Effector CD8-positive, alpha-beta T cell (primary cell): ENCODE data around the gene BTBD6.
"Not testable (repeated sequence)": the region's sequence is repeated elsewhere in the genome, so short reads cannot be mapped to it uniquely, and the experiment has no call there.

Experiments used
- DNase-seq: peaks from one replicate; lab custom pipeline; 2025; lab: John Stamatoyannopoulos, UW

The BTBD6 gene

DNA sequence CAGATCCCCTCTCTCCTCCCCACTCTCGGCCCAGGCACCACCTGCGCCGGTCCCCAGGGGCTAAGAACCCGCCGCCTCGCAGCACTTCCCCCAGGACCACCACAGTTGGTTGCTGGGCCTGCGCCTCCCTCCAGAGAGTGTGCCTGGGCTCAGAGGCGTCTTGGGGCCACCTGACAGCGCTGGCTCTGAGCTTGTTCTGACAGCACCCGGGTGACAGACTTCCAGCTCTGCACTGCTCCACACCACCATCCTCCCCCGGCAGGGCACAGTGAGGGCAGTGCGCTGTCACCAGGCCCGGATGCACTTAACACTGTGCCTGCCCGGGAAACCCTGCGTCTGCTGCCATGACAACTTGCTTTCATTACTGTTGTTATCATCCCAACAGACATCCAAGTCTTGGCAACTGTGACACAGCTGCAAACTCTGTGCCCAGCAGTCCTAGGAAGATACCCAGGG, 45.8 kb downstream of the BTBD6 start:
- peak; percentile 26 for DNase-seq

DNA sequence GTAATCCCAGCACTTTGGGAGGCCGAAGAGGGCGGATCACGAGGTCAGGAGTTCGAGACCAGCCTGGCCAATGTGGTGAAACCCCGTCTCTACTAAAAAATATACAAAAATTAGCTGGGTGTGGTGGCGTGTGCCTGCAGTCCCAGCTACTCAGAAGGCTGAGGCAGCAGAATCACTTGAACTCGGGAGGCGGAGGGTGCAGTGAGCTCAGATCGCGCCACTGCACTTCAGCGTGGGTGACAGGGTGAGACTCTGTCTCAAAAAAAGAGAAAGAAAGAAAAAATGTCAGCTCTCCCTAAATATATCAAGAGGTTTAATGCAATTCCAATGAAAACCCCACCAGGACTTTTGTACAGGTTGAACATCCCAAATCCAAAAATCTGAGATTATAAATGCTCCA, 49.0 kb downstream of the BTBD6 start:
- not testable (repeated sequence) for DNase-seq

DNA sequence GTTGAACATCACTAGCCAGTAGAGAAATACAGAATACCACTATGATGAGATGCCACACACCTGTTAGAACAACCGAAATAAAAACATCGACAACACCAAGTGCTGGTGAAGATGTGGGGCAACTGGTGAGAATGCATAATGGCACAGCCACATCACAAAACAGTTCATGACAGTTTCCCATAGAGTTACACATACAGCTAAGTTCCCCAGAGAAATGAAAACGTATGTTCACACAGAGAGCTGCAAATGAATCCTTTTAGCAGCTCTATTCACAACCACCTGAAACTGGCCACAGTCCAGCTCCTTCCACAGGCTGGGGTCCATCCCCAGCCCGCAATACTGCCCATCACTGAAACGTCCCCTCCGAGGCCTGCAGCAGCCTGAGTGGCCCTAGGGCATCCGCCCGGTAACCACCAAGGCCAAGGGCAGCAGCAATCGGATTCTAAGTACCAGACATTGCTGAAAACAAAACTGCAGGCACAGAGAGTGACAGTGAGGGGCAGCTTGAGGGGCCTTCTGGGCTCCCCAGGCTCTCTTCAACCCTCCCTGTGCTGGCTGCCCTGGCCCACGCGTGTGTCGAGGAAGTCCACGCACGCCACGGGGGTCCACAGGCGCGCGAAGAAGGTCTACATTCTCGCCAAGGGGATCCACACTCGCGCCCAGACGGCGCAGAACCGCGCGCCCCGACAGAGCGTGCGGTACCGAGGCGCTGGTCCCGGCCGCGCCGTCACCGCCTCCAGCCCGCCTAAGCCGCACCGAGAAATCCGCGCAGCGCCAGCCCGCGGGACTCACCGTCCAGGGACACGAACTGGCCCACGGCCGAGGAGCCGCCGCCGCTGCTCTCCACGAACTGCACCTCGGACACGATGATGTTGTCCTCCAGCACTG, 51.6 kb downstream of the BTBD6 start:
- DNase-seq, result no peak
